Measurements from ENCODE around the gene TSN.
"Not testable (repeated sequence)": the region's sequence is repeated elsewhere in the genome, so short reads cannot be mapped to it uniquely, and the experiment has no call there.

DNA sequence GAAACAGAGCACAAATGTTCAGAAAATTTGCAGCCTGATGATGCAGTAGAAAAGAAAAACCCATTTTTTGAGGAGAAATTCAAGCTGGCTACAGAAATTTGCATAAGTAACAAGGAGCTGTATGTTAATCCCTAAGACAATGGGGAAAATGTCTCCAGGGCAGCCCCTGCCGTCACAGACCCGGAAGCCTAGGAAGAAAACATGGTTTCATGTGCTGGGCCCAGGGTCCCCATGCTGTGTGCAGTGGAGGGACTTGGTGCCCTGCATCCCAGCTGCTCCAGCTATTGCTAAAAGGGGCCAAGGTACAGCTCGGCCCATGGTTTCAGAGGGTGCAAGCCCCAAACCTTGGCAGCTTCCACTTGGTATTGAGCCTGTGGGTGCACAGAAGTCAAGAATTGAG, 57.6 kb downstream of the TSN start:
- TF ChIP-seq EZH2 (IDR thresholded peaks at IDR 0.05; ENCODE audit: borderline replicate concordance, low read length); CTCF (conservative IDR thresholded peaks at IDR 0.05 in 1 of 2, IDR thresholded peaks at IDR 0.05 in 1 of 2; ENCODE audit: extremely low read depth in 1 of 2, insufficient read depth in 1 of 2, low read depth in 1 of 2, low read length in 2 of 2): not testable (repeated sequence)
